HG03175 (cell line): ENCODE data around the gene MAPK10.
"Not testable (repeated sequence)": the region's sequence is repeated elsewhere in the genome, so short reads cannot be mapped to it uniquely, and the experiment has no call there.

ENCODE experiments used
- ATAC-seq: cut with Tn5 transposase; IDR thresholded peaks from one replicate; pipeline ENCODE4 v1.9.1; 2021; ENCODE audit warnings: mild to moderate bottlenecking, moderate library complexity; ENCODE audit not compliant: unreplicated experiment

The MAPK10 gene

GRCh38 chr4:85994576-85994975, 365.3 kb downstream of the MAPK10 start:
- ATAC-seq = no peak

GRCh38 chr4:85993641-85994040, 366.2 kb downstream of the MAPK10 start:
- no peak for ATAC-seq

- ATAC-seq = no peak
Measured at GRCh38 chr4:85986266-85986665, 373.6 kb downstream of the MAPK10 start.

GRCh38 chr4:85979276-85979675, 380.6 kb downstream of the MAPK10 start:
- ATAC-seq = peak; percentile 97

- no peak for ATAC-seq
Measured at GRCh38 chr4:85970535-85970934, 389.3 kb downstream of the MAPK10 start.

- ATAC-seq = peak; percentile 72
Measured at GRCh38 chr4:85968945-85969819, 390.7 kb downstream of the MAPK10 start.

- no peak for ATAC-seq
Measured at GRCh38 chr4:85967872-85968271, 392.0 kb downstream of the MAPK10 start.

GRCh38 chr4:85966373-85966772, 393.5 kb downstream of the MAPK10 start:
- peak; percentile 36 for ATAC-seq

DNA sequence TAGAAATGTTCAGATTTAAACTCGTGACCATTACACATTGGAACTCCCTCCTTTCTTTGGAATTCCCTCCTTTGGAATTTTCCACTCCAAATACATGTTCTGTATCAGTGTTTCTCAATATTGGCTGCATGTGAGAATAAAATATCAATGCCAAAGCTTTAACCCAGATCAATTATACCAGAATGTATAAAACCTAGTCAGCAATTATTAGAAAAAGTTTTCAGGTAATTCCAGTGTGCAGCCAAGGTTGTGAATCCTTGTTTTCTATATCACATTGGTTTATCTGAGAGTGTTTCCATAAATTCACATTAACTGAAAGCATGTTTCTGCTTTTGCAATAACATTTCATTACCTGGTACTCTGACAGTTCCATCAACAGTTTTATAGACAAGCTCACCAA, 394.3 kb downstream of the MAPK10 start:
- ATAC-seq = no peak

- ATAC-seq = not testable (repeated sequence)
Measured at GRCh38 chr4:85965017-85965416, 394.8 kb downstream of the MAPK10 start.

GRCh38 chr4:85964298-85964697, 395.6 kb downstream of the MAPK10 start:
- no peak for ATAC-seq

DNA sequence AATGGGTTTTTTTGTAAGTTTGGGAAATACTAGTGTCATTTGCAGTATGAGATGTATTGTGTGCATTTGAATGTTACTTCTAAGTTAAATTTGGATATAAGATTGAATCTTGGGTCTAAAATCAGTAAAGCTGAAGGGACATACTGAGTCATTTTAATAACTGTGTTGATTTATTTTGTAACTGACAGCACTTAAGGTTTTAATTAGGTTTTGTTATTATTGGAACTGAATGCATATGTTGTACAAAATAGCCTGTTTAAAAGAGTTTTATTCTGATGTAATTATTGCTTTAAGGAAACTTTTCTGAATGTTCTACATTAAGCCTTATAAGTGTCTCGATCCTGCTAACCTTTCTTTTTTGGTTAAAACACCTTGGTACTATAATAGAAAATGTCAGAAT, 396.6 kb downstream of the MAPK10 start:
- ATAC-seq = no peak

- no peak for ATAC-seq
Measured at GRCh38 chr4:85961887-85962286, 398.0 kb downstream of the MAPK10 start.

DNA sequence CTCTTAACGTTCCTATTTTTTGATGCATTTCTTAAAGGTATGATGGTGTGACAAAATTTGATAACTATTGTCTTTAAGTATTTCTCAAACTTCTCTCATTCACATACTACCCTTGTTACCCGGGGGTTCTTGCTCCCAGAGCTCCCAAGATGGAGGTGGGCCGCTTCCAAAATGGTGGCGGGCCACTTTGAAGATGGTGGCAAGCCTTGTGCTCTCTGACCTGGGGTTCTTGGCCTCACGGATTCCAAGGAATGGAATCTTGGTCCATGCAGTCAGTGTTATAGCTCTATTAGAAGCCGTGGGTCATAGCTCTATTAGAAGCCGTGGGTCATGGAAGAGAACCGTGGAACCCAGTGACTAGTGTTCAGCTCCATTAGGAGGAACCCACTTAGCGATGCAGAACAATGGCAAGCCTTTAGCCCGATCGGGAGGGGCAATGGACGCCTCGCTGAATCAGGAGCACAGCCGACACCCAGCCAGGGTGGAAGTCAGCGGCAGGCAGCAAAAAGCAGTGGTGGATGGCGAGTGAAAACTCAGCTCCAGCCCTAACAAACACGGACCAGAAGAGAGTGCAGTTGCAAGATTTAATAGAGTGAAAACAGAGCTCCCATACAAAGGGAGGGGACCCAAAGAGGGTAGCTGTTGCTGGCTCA, 403.4 kb downstream of the MAPK10 start:
- no peak for ATAC-seq

GRCh38 chr4:85955620-85956292, 404.1 kb downstream of the MAPK10 start:
- no peak for ATAC-seq

DNA sequence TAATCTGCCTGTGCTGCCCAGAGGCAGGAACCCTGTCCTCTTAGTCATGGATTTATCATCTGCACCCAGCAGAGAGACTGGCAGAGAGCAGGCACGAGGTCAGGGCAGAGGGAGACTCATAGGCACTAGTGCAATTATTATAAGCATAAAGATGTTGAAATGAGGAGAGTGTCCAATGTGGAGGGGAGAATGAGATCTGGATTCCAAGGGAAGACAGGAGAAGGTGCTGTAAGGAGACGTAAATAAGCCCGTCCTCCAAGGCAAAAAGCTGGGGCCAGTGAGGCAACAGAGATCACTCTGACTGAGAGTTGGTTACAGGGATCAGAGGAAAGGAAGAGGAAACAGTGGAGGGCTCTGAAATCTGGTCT, 406.2 kb downstream of the MAPK10 start:
- no peak for ATAC-seq

DNA sequence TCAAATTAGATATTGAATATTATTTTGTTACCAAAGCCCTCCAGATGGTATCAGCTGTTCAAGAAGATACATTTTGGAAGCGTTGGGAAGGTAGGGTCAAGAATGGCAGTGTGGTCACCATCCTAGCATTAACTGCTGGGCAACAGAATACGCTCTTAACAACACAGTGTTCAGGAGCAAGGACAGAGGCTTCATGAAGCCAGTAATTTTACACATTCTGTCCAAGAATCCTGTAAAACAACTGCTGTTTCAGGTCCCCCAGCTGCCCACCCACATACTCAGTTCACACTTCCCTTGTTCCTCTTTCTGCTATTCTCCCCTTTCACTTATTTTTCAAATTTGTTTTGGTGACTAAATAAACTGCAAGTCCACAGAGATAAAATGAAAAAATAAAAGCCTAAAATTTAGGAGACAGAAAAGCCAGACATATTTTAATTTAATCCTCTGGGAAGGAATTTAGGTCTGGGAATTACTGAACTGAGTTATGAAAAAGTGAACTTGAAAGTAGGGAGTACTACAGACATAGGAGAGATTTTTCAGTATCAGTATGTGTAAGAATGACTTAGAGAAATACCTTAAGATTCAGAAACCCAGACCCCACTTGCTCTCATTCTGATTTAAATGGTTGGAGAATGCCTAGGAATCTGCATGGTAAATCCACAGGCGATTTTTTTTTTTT, 406.7 kb downstream of the MAPK10 start:
- no peak for ATAC-seq

GRCh38 chr4:85952528-85952927, 407.3 kb downstream of the MAPK10 start:
- no peak for ATAC-seq

GRCh38 chr4:85951099-85951498, 408.8 kb downstream of the MAPK10 start:
- no peak for ATAC-seq

- ATAC-seq = no peak
Measured at GRCh38 chr4:85946821-85947220, 413.0 kb downstream of the MAPK10 start.

- ATAC-seq = no peak
Measured at GRCh38 chr4:85942107-85942506, 417.7 kb downstream of the MAPK10 start.
